ENCODE measurements around the gene DEFB123.

The DEFB123 gene

GRCh38 chr20:31430568-31431115, 9.8 kb upstream of the DEFB123 start:
- H3K27me3 ChIP-seq (ENCODE audit: insufficient read depth, low read length, poor library complexity), result no peaks in the 10 kb centered on the region
- no peak overlapping the region for H4K5ac ChIP-seq (ENCODE audit: low read length)
- H3K56ac ChIP-seq (ENCODE audit: low read length), result no peak overlapping the region
- no peak overlapping the region for H3K4me3 ChIP-seq (ENCODE audit: low read length)
- no peak overlapping the region for H3K4me2 ChIP-seq (ENCODE audit: low read length)
- no peaks in the 10 kb centered on the region for H3K4me1 ChIP-seq (ENCODE audit: control insufficient read depth, low read depth, low read length)
- no peak overlapping the region for H4K8ac ChIP-seq (ENCODE audit: low read depth, low read length)
- no peak overlapping the region for H2BK120ac ChIP-seq (ENCODE audit: low read depth, low read length)
- no peak overlapping the region for H2AK5ac ChIP-seq (ENCODE audit: low read length)
- H3K79me1 ChIP-seq (ENCODE audit: low read length), result no peaks in the 10 kb centered on the region
- no peak overlapping the region for H3K27ac ChIP-seq (ENCODE audit: low read depth, low read length)
- no peaks in the 10 kb centered on the region for H3K79me2 ChIP-seq (ENCODE audit: control insufficient read depth, insufficient read depth, low read length)
- H3K18ac ChIP-seq (ENCODE audit: low read length), result no peak overlapping the region
- H3K9ac ChIP-seq (ENCODE audit: low read length), result no peak overlapping the region
- DNase-seq, result no peak
- no CpG with 5 or more reads among the region's 4 CpGs for WGBS (ENCODE audit: extremely low coverage, insufficient coverage, low lambda C conversion rate)
- no peak overlapping the region for H3K4ac ChIP-seq (ENCODE audit: low read depth, low read length)
- no peak overlapping the region for H3K23ac ChIP-seq (ENCODE audit: low read length)
- H2BK15ac ChIP-seq (replicated peaks; ENCODE audit: low read depth), result no peak overlapping the region
- H3K36me3 ChIP-seq (ENCODE audit: control insufficient read depth, insufficient read depth, low read length), result no peaks in the 10 kb centered on the region
- H2BK5ac ChIP-seq (ENCODE audit: low read length), result no peak overlapping the region

- no peak overlapping the region for H3K9ac ChIP-seq (ENCODE audit: low read length)
- H2AK5ac ChIP-seq (ENCODE audit: low read length), result no peak overlapping the region
These were observed 5.8 kb downstream of the DEFB123 start for GRCh38 chr20:31446084-31446819.

GRCh38 chr20:31449511-31450414, 9.3 kb downstream of the DEFB123 start:
- DNase-seq, result no peak
- H3K4me3 ChIP-seq (ENCODE audit: low read length), result no peak overlapping the region
- H3K18ac ChIP-seq (ENCODE audit: low read length), result no peak overlapping the region
- H2BK15ac ChIP-seq (replicated peaks; ENCODE audit: low read depth), result no peak overlapping the region
- H3K9ac ChIP-seq (ENCODE audit: low read length), result no peak overlapping the region
- H3K4ac ChIP-seq (ENCODE audit: low read depth, low read length), result no peak overlapping the region
- no peaks in the 10 kb centered on the region for H3K27me3 ChIP-seq (ENCODE audit: insufficient read depth, low read length, poor library complexity)
- H2BK120ac ChIP-seq (ENCODE audit: low read depth, low read length), result no peak overlapping the region
- WGBS (ENCODE audit: extremely low coverage, insufficient coverage, low lambda C conversion rate), result no CpG with 5 or more reads among the region's 8 CpGs
- no peak overlapping the region for H3K23ac ChIP-seq (ENCODE audit: low read length)
- no peak overlapping the region for H4K5ac ChIP-seq (ENCODE audit: low read length)
- H3K4me1 ChIP-seq (ENCODE audit: control insufficient read depth, low read depth, low read length), result no peaks in the 10 kb centered on the region
- no peaks in the 10 kb centered on the region for H3K36me3 ChIP-seq (ENCODE audit: control insufficient read depth, insufficient read depth, low read length)
- no peak overlapping the region for H2AK5ac ChIP-seq (ENCODE audit: low read length)
- H3K27ac ChIP-seq (ENCODE audit: low read depth, low read length), result no peak overlapping the region
- no peaks in the 10 kb centered on the region for H3K79me2 ChIP-seq (ENCODE audit: control insufficient read depth, insufficient read depth, low read length)
- no peak overlapping the region for H4K8ac ChIP-seq (ENCODE audit: low read depth, low read length)
- no peaks in the 10 kb centered on the region for H3K79me1 ChIP-seq (ENCODE audit: low read length)
- no peak overlapping the region for H2BK5ac ChIP-seq (ENCODE audit: low read length)
- H3K56ac ChIP-seq (ENCODE audit: low read length), result no peak overlapping the region
- H3K4me2 ChIP-seq (ENCODE audit: low read length), result no peak overlapping the region

More at GRCh38 chr20:31446084-31446819, 5.8 kb downstream of the DEFB123 start:
- Histone ChIP-seq H3K36me3 (ENCODE audit: control insufficient read depth, insufficient read depth, low read length) (no peaks in the 10 kb centered on the region), H4K8ac (ENCODE audit: low read depth, low read length) (no peak overlapping the region), H3K23ac (ENCODE audit: low read length) (no peak overlapping the region), H3K27me3 (ENCODE audit: insufficient read depth, low read length, poor library complexity) (no peaks in the 10 kb centered on the region), H3K27ac (ENCODE audit: low read depth, low read length) (no peak overlapping the region), H3K18ac (ENCODE audit: low read length) (no peak overlapping the region), H2BK15ac (replicated peaks; ENCODE audit: low read depth) (no peak overlapping the region), H3K79me1 (ENCODE audit: low read length) (no peaks in the 10 kb centered on the region), H3K4me3 (ENCODE audit: low read length) (no peak overlapping the region), H3K79me2 (ENCODE audit: control insufficient read depth, insufficient read depth, low read length) (no peaks in the 10 kb centered on the region), H2BK120ac (ENCODE audit: low read depth, low read length) (no peak overlapping the region), H2BK5ac (ENCODE audit: low read length) (no peak overlapping the region), H3K56ac (ENCODE audit: low read length) (no peak overlapping the region), H3K4me2 (ENCODE audit: low read length) (no peak overlapping the region), H3K4ac (ENCODE audit: low read depth, low read length) (no peak overlapping the region), H4K5ac (ENCODE audit: low read length) (no peak overlapping the region), H3K4me1 (ENCODE audit: control insufficient read depth, low read depth, low read length) (no peaks in the 10 kb centered on the region)
- WGBS (ENCODE audit: extremely low coverage, insufficient coverage, low lambda C conversion rate), result no CpG with 5 or more reads among the region's 12 CpGs
- no peak for DNase-seq

- no peak overlapping the region for H3K23ac ChIP-seq (ENCODE audit: low read length)
- no peak overlapping the region for H3K9ac ChIP-seq (ENCODE audit: low read length)
- no peaks in the 10 kb centered on the region for H3K79me2 ChIP-seq (ENCODE audit: control insufficient read depth, insufficient read depth, low read length)
- no peak for DNase-seq
- H2BK5ac ChIP-seq (ENCODE audit: low read length), result no peak overlapping the region
- H2BK15ac ChIP-seq (replicated peaks; ENCODE audit: low read depth), result no peak overlapping the region
- H3K4me3 ChIP-seq (ENCODE audit: low read length), result no peak overlapping the region
- H3K36me3 ChIP-seq (ENCODE audit: control insufficient read depth, insufficient read depth, low read length), result no peaks in the 10 kb centered on the region
- H4K8ac ChIP-seq (ENCODE audit: low read depth, low read length), result no peak overlapping the region
- no peak overlapping the region for H3K56ac ChIP-seq (ENCODE audit: low read length)
- H3K79me1 ChIP-seq (ENCODE audit: low read length), result no peaks in the 10 kb centered on the region
- H3K4me1 ChIP-seq (ENCODE audit: control insufficient read depth, low read depth, low read length), result no peaks in the 10 kb centered on the region
- H3K27ac ChIP-seq (ENCODE audit: low read depth, low read length), result no peak overlapping the region
- no peak overlapping the region for H3K4me2 ChIP-seq (ENCODE audit: low read length)
- no peak overlapping the region for H4K5ac ChIP-seq (ENCODE audit: low read length)
- WGBS (ENCODE audit: extremely low coverage, insufficient coverage, low lambda C conversion rate), result no CpG with 5 or more reads among the region's 2 CpGs
- no peak overlapping the region for H3K4ac ChIP-seq (ENCODE audit: low read depth, low read length)
- no peaks in the 10 kb centered on the region for H3K27me3 ChIP-seq (ENCODE audit: insufficient read depth, low read length, poor library complexity)
- H2AK5ac ChIP-seq (ENCODE audit: low read length), result no peak overlapping the region
- H3K18ac ChIP-seq (ENCODE audit: low read length), result no peak overlapping the region
- H2BK120ac ChIP-seq (ENCODE audit: low read depth, low read length), result no peak overlapping the region
These were observed 12.1 kb downstream of the DEFB123 start for GRCh38 chr20:31452575-31452974.

- H3K4ac ChIP-seq (ENCODE audit: low read depth, low read length), result no peak overlapping the region
- H3K27me3 ChIP-seq (ENCODE audit: insufficient read depth, low read length, poor library complexity), result no peaks in the 10 kb centered on the region
- H3K4me3 ChIP-seq (ENCODE audit: low read length), result no peak overlapping the region
- H3K36me3 ChIP-seq (ENCODE audit: control insufficient read depth, insufficient read depth, low read length), result no peaks in the 10 kb centered on the region
- WGBS (ENCODE audit: extremely low coverage, insufficient coverage, low lambda C conversion rate), result no CpG with 5 or more reads among the region's 1 CpG
- no peak overlapping the region for H3K23ac ChIP-seq (ENCODE audit: low read length)
- no peak overlapping the region for H3K56ac ChIP-seq (ENCODE audit: low read length)
- DNase-seq, result no peak
- H4K5ac ChIP-seq (ENCODE audit: low read length), result no peak overlapping the region
- H3K79me2 ChIP-seq (ENCODE audit: control insufficient read depth, insufficient read depth, low read length), result no peaks in the 10 kb centered on the region
- no peak overlapping the region for H3K4me2 ChIP-seq (ENCODE audit: low read length)
- H3K9ac ChIP-seq (ENCODE audit: low read length), result no peak overlapping the region
- H2BK15ac ChIP-seq (replicated peaks; ENCODE audit: low read depth), result no peak overlapping the region
- H3K18ac ChIP-seq (ENCODE audit: low read length), result no peak overlapping the region
- no peak overlapping the region for H2BK120ac ChIP-seq (ENCODE audit: low read depth, low read length)
- no peak overlapping the region for H2BK5ac ChIP-seq (ENCODE audit: low read length)
- H3K4me1 ChIP-seq (ENCODE audit: control insufficient read depth, low read depth, low read length), result no peaks in the 10 kb centered on the region
- no peak overlapping the region for H2AK5ac ChIP-seq (ENCODE audit: low read length)
- H3K79me1 ChIP-seq (ENCODE audit: low read length), result no peaks in the 10 kb centered on the region
- H3K27ac ChIP-seq (ENCODE audit: low read depth, low read length), result no peak overlapping the region
- H4K8ac ChIP-seq (ENCODE audit: low read depth, low read length), result no peak overlapping the region
These were observed 13.9 kb downstream of the DEFB123 start for GRCh38 chr20:31454361-31454760.

Measured in mesendoderm (in vitro differentiated cells).